Naive thymus-derived CD4-positive, alpha-beta T cell (primary cell): ENCODE results near the gene CIP2A. TPM values are rescaled to one million over a fixed set of nuclear protein-coding genes. Genes with fewer than 3 reads are reported as not detected.
A peak's percentile ranks its signal among the peaks of the same experiment; 100 is the strongest.

Source experiments
- ATAC-seq: fragments of 150-1000 bp; cut with Tn5 transposase; 2 replicates; pipeline ENCODE4 v1.10.0; 2021; ENCODE audit warnings: mild to moderate bottlenecking, moderate library complexity
- CTCF ChIA-PET: fragments of 350-600 bp; sonication (Branson Sonifier 250); formaldehyde crosslinking; loops from one replicate; lab custom pipeline; 2021; ENCODE audit warnings: antibody characterized with exemption; lab: Charles Lee
- POLR2A ChIA-PET: fragments of 350-600 bp; sonication (Branson Sonifier 250); formaldehyde crosslinking; loops from one replicate; lab custom pipeline; 2021; ENCODE audit warnings: antibody characterized with exemption, inconsistent platforms; lab: Charles Lee
- DNase-seq, 9 donors: peaks; one replicate each; pipeline versions ENCODE4 v3.0.0 to v3.0.0-alpha.2; 2020 to 2022; ENCODE audit warnings: mixed read lengths in 1 of 9
- H3K27ac ChIP-seq: one replicate; pipeline ENCODE4 v1.7.0; 2013; ENCODE audit warnings: mild to moderate bottlenecking, low read depth, low read length, moderate library complexity
- H3K27me3 ChIP-seq, 2 donors: one replicate each; pipeline ENCODE4 v1.7.0; 2013; ENCODE audit warnings: low read length in 2 of 2, mild to moderate bottlenecking in 2 of 2, moderate library complexity in 2 of 2; ENCODE audit not compliant: control insufficient read depth in 2 of 2, insufficient read depth in 2 of 2
- H3K36me3 ChIP-seq, 3 experiments: 1 replicate in 2 of 3; 2 replicates in 1 of 3; pipeline ENCODE4 v1.7.0; 2013; ENCODE audit warnings: low read length in 3 of 3, mild to moderate bottlenecking in 3 of 3, moderate library complexity in 1 of 3; ENCODE audit not compliant: insufficient read depth in 3 of 3, control insufficient read depth in 2 of 3
- H3K4me1 ChIP-seq, 2 donors: one replicate each; pipeline ENCODE4 v1.7.0; 2013; ENCODE audit warnings: low read length in 2 of 2, mild to moderate bottlenecking in 2 of 2, moderate library complexity in 1 of 2; ENCODE audit not compliant: control insufficient read depth in 2 of 2, insufficient read depth in 2 of 2
- H3K4me3 ChIP-seq: 2 replicates; pipeline ENCODE4 v1.7.0; 2013; ENCODE audit warnings: mild to moderate bottlenecking, low read length
- H3K9me3 ChIP-seq, 3 experiments: 1 replicate in 2 of 3; 2 replicates in 1 of 3; pipeline ENCODE4 v1.7.0; 2013; ENCODE audit warnings: low read length in 3 of 3; ENCODE audit not compliant: control insufficient read depth in 2 of 3
- H3K27ac Mint-ChIP-seq, 9 donors: one replicate each; pipeline ENCODE4 v1.8.0; 2020 to 2022; ENCODE audit warnings: mixed read lengths in 9 of 9, mild to moderate bottlenecking in 8 of 9, moderate library complexity in 5 of 9, inconsistent platforms in 2 of 9
- H3K27me3 Mint-ChIP-seq, 5 donors: one replicate each; pipeline ENCODE4 v1.8.0; 2021 to 2022; ENCODE audit warnings: mixed read lengths in 5 of 5, mild to moderate bottlenecking in 1 of 5
- H3K36me3 Mint-ChIP-seq, 5 donors: one replicate each; pipeline ENCODE4 v1.8.0; 2020 to 2022; ENCODE audit warnings: mixed read lengths in 5 of 5, mild to moderate bottlenecking in 3 of 5, inconsistent platforms in 1 of 5
- H3K4me1 Mint-ChIP-seq, 7 donors: one replicate each; pipeline ENCODE4 v1.8.0; 2020 to 2022; ENCODE audit warnings: mixed read lengths in 7 of 7, mild to moderate bottlenecking in 3 of 7, inconsistent platforms in 1 of 7
- H3K4me3 Mint-ChIP-seq, 10 donors: one replicate each; pipeline ENCODE4 v1.8.0; 2020 to 2022; ENCODE audit warnings: mild to moderate bottlenecking in 10 of 10, mixed read lengths in 10 of 10, moderate library complexity in 6 of 10, inconsistent platforms in 2 of 10
- H3K9me3 Mint-ChIP-seq, 11 donors: one replicate each; pipeline ENCODE4 v1.8.0; 2020 to 2022; ENCODE audit warnings: mixed read lengths in 11 of 11, mild to moderate bottlenecking in 4 of 11, inconsistent platforms in 1 of 11, moderate library complexity in 1 of 11
- intact Hi-C, 2 donors: fragments of 100-400 bp; cut with micrococcal nuclease; formaldehyde crosslinking; loops; one replicate each; pipeline ENCODE4 v1.15.1; 2023
- polyA plus RNA-seq, 2 donors: library from polyadenylated mRNA; unstranded; fragments of 300-500 nt; fragmentation: Illumina TruSeq; gene quantifications; one replicate each; pipeline ENCODE4 v1.2.3, GENCODE V29; 2021
- total RNA-seq, 6 experiments: library from RNA in 5 of 6; stranded (reverse) in 5 of 6; gene quantifications; 1 replicate in 5 of 6; 2 replicates in 1 of 6; pipeline ENCODE4 v1.2.3 and lab custom pipeline; 2021 to 2026

Gene CIP2A
- total and polyA plus RNA-seq, 7 experiments from 2014 or later = 1.7 to 44.2 (median 4.1) TPM

DNA sequence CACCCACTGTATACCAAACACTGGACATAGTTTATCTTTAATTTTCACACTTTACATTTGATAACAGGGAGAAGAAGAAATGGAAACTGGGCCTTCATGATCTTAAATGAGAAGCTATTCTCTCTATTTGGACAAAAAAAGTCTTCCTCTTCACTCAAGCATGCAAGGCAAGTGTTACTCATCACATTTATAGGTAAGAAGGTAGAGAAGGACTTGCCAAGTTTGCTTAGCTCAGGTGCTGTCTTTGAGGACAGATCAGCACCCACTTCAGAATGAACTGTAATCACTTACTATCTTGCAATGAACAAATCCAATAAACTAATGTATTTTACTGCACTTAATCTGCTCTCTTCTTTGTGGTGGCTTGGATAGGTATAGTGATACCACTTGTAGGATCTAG is 77.7 kb downstream of the CIP2A start:
- intact Hi-C loops = no loop called here
- Mint-ChIP-seq H3K9me3 (no peaks in the 10 kb centered on the region), H3K4me3 (no peak overlapping the region), H3K4me1 (peaks cover 0 to 4% (median 0%) of the 10 kb centered on the region in 7 donors), H3K27ac (no peak overlapping the region), H3K27me3 (peaks cover 0 to 5% (median 0%) of the 10 kb centered on the region in 5 donors), H3K36me3 (no peaks in the 10 kb centered on the region)
- H3K4me3 ChIP-seq = no peak overlapping the region
- ChIA-PET POLR2A (no interaction called here), CTCF (interaction anchor here (0.6 kb wide), 1 partner anchor 281 kb away, joined by 3 read pairs; no protein-coding TSS in a partner anchor)
- no peaks in the 10 kb centered on the region for H3K36me3 ChIP-seq
- no peaks in the 10 kb centered on the region for H3K9me3 ChIP-seq
- ATAC-seq (no peak), DNase-seq (no peak)
- no peaks in the 10 kb centered on the region for H3K4me1 ChIP-seq
- no peaks in the 10 kb centered on the region for H3K27me3 ChIP-seq
- no peak overlapping the region for H3K27ac ChIP-seq

GRCh38 chr3:108511055-108511454 is 78.2 kb downstream of the CIP2A start:
- H3K4me3 ChIP-seq = no peak overlapping the region
- H3K27ac ChIP-seq = no peak overlapping the region
- H3K9me3 Mint-ChIP-seq = no peaks in the 10 kb centered on the region
- no peak for DNase-seq
- H3K27me3 ChIP-seq = no peaks in the 10 kb centered on the region
- no peaks in the 10 kb centered on the region for H3K36me3 Mint-ChIP-seq
- CTCF ChIA-PET = interaction anchor here (0.6 kb wide), 1 partner anchor 282 kb away, joined by 3 read pairs; no protein-coding TSS in a partner anchor
- peaks cover 0 to 4% (median 0%) of the 10 kb centered on the region in 7 donors for H3K4me1 Mint-ChIP-seq
- H3K27ac Mint-ChIP-seq = no peak overlapping the region
- peaks cover 0 to 6% (median 0%) of the 10 kb centered on the region in 5 donors for H3K27me3 Mint-ChIP-seq
- no peak for ATAC-seq
- no peaks in the 10 kb centered on the region for H3K9me3 ChIP-seq
- H3K4me1 ChIP-seq = no peaks in the 10 kb centered on the region
- intact Hi-C loops = no loop called here
- POLR2A ChIA-PET = no interaction called here
- H3K36me3 ChIP-seq = no peaks in the 10 kb centered on the region
- no peak overlapping the region for H3K4me3 Mint-ChIP-seq

DNA sequence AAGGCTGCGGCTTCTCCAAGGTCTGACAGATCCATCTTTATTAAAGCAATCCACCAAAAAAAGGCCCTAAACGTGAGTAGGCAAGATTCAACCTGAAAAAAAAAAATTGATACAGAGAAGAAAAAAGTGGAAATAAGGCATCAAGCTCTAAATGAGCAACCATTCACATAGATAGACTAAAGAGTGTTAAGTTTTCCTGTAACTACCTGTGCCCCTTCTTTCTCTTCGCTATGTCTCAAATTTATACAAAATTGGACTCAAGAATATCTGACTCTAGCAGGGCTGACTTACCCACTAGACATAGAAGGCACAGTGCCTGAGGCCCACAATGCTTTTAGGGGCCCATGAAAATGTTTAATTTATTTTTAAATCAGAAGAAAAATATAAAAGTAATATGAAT is 78.7 kb downstream of the CIP2A start, which contains the start of gene MYH15:
Gene MYH15, minus strand, starts transcription at position 101 of the 400 bp plus-strand sequence. Its CDS starts 66 bp downstream, at position 35.
- ATAC-seq = no peak

DNA sequence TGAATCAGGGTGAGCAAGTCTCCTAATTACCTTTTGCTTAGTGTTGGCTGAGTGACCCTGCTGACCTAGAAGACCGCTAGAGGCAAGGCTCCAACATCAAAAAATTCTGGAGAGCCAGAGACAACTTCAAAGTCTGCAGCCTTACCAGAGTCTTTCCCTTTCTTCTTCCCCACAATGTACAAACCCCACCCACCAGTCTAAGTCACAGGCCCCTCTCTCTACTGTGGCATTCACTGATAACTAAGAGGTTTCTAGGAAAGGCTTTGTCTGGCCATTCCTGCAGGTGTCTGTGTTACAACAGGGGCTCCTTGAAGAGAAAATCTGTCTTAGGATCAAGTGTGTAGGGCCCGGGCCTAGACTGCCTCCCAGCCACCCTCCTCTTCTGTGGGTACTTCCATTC is 79.4 kb downstream of the CIP2A start:
- no peaks in the 10 kb centered on the region for H3K9me3 ChIP-seq
- no peak overlapping the region for H3K27ac ChIP-seq
- no peaks in the 10 kb centered on the region for H3K36me3 ChIP-seq
- H3K4me3 ChIP-seq = no peak overlapping the region
- DNase-seq (no peak), ATAC-seq (no peak)
- H3K36me3 Mint-ChIP-seq = no peaks in the 10 kb centered on the region
- no peaks in the 10 kb centered on the region for H3K9me3 Mint-ChIP-seq
- intact Hi-C loops = no loop called here
- H3K27me3 ChIP-seq = no peaks in the 10 kb centered on the region
- no peaks in the 10 kb centered on the region for H3K4me1 ChIP-seq
- no peak overlapping the region for H3K4me3 Mint-ChIP-seq
- POLR2A ChIA-PET = no interaction called here
- peaks cover 0 to 6% (median 0%) of the 10 kb centered on the region in 5 donors for H3K27me3 Mint-ChIP-seq
- peaks cover 0 to 4% (median 0%) of the 10 kb centered on the region in 7 donors for H3K4me1 Mint-ChIP-seq
- CTCF ChIA-PET = no interaction called here
- no peak overlapping the region for H3K27ac Mint-ChIP-seq

More for the DNA sequence above, 78.7 kb downstream of the CIP2A start, which contains the start of gene MYH15:
- Mint-ChIP-seq H3K4me1 (peaks cover 0 to 4% (median 0%) of the 10 kb centered on the region in 7 donors), H3K27ac (no peak within 1 kb of the TSS), H3K36me3 (no peaks in the 10 kb centered on the region), H3K9me3 (no peaks in the 10 kb centered on the region), H3K27me3 (peaks cover 0 to 7% (median 0%) of the 10 kb centered on the region in 5 donors), H3K4me3 (no peak within 1 kb of the TSS)
- Histone ChIP-seq H3K9me3 (no peaks in the 10 kb centered on the region), H3K4me3 (no peak within 1 kb of the TSS), H3K36me3 (no peaks in the 10 kb centered on the region), H3K27me3 (no peaks in the 10 kb centered on the region), H3K4me1 (no peaks in the 10 kb centered on the region), H3K27ac (no peak within 1 kb of the TSS)
- ChIA-PET CTCF (no interaction called here), POLR2A (no interaction called here)
- intact Hi-C loops = no loop called here
- no peak for DNase-seq

- Mint-ChIP-seq H3K4me3 (no peak overlapping the region), H3K36me3 (no peaks in the 10 kb centered on the region), H3K4me1 (peaks cover 0 to 4% (median 0%) of the 10 kb centered on the region in 7 donors), H3K9me3 (no peaks in the 10 kb centered on the region), H3K27ac (no peak overlapping the region), H3K27me3 (peaks cover 0 to 6% (median 0%) of the 10 kb centered on the region in 5 donors)
- DNase-seq (no peak), ATAC-seq (no peak)
- H3K36me3 ChIP-seq = no peaks in the 10 kb centered on the region
- H3K27ac ChIP-seq = no peak overlapping the region
- intact Hi-C loops = no loop called here
- H3K4me1 ChIP-seq = no peaks in the 10 kb centered on the region
- ChIA-PET CTCF (no interaction called here), POLR2A (no interaction called here)
- H3K27me3 ChIP-seq = no peaks in the 10 kb centered on the region
- no peak overlapping the region for H3K4me3 ChIP-seq
- H3K9me3 ChIP-seq = no peaks in the 10 kb centered on the region
Observed at GRCh38 chr3:108509263-108509662, 80.0 kb downstream of the CIP2A start.

GRCh38 chr3:108507902-108508301 is 81.3 kb downstream of the CIP2A start:
- peaks cover 0 to 2% (median 0%) of the 10 kb centered on the region in 11 donors for H3K9me3 Mint-ChIP-seq
- Histone ChIP-seq H3K36me3 (no peaks in the 10 kb centered on the region), H3K4me1 (no peaks in the 10 kb centered on the region), H3K4me3 (no peak overlapping the region), H3K27ac (no peak overlapping the region), H3K27me3 (no peaks in the 10 kb centered on the region), H3K9me3 (no peaks in the 10 kb centered on the region)
- POLR2A ChIA-PET = no interaction called here
- no peak overlapping the region for H3K4me3 Mint-ChIP-seq
- CTCF ChIA-PET = no interaction called here
- H3K4me1 Mint-ChIP-seq = peaks cover 0 to under 1% (median 0%) of the 10 kb centered on the region in 7 donors
- H3K36me3 Mint-ChIP-seq = no peaks in the 10 kb centered on the region
- H3K27me3 Mint-ChIP-seq = peaks cover 0 to 6% (median under 1%) of the 10 kb centered on the region in 5 donors
- ATAC-seq = no peak
- DNase-seq = no peak
- H3K27ac Mint-ChIP-seq = no peak overlapping the region
- intact Hi-C loops = no loop called here

- Histone ChIP-seq H3K9me3 (no peaks in the 10 kb centered on the region), H3K27me3 (no peaks in the 10 kb centered on the region), H3K4me1 (no peaks in the 10 kb centered on the region), H3K4me3 (no peak overlapping the region), H3K36me3 (no peaks in the 10 kb centered on the region), H3K27ac (no peak overlapping the region)
- peaks cover 0 to 2% (median 0%) of the 10 kb centered on the region in 11 donors for H3K9me3 Mint-ChIP-seq
- ChIA-PET POLR2A (no interaction called here), CTCF (interaction anchor here (0.6 kb wide), 2 partner anchors 116 to 314 kb away, joined by 3 to 4 read pairs; no protein-coding TSS in a partner anchor)
- no peak overlapping the region for H3K27ac Mint-ChIP-seq
- H3K4me3 Mint-ChIP-seq = no peak overlapping the region
- H3K36me3 Mint-ChIP-seq = no peaks in the 10 kb centered on the region
- H3K27me3 Mint-ChIP-seq = peaks cover 0 to 8% (median 4%) of the 10 kb centered on the region in 5 donors
- no peaks in the 10 kb centered on the region for H3K4me1 Mint-ChIP-seq
- DNase-seq (no peak), ATAC-seq (peak; percentile 44)
- intact Hi-C loops = no loop called here
Observed at GRCh38 chr3:108505811-108506210, 83.4 kb downstream of the CIP2A start.
